HUES64 (cell line): ENCODE results near the gene SHROOM3.
A peak's percentile ranks its signal among the peaks of the same experiment; 100 is the strongest.

Experiments
- H3K27ac ChIP-seq: 2 replicates; pipeline ENCODE4 v1.7.0; 2013; ENCODE audit warnings: low read depth, low read length, inconsistent platforms
- H3K27me3 ChIP-seq: 2 replicates; pipeline ENCODE4 v1.6.1; 2013; ENCODE audit warnings: mild to moderate bottlenecking, low read length; ENCODE audit not compliant: insufficient read depth
- H3K36me3 ChIP-seq: 2 replicates; pipeline ENCODE4 v1.6.1; 2013; ENCODE audit warnings: mild to moderate bottlenecking, low read length; ENCODE audit not compliant: insufficient read depth
- H3K4me1 ChIP-seq: 2 replicates; pipeline ENCODE4 v1.6.1; 2013; ENCODE audit warnings: mild to moderate bottlenecking, low read length, moderate library complexity; ENCODE audit not compliant: insufficient read depth
- H3K4me3 ChIP-seq: 2 replicates; pipeline ENCODE4 v1.5.1; 2013; ENCODE audit warnings: mild to moderate bottlenecking, low read length, moderate library complexity
- H3K9ac ChIP-seq: 2 replicates; pipeline ENCODE4 v1.6.1; 2013; ENCODE audit warnings: mild to moderate bottlenecking, low read depth, low read length
- H3K9me3 ChIP-seq: 2 replicates; pipeline ENCODE4 v1.6.1; 2013; ENCODE audit warnings: low read depth, low read length; ENCODE audit not compliant: insufficient read depth
- WGBS: fragments of 150-250, 120-280 bp; methylation state at CpG from one replicate; pipeline ENCODE4 v1.1.7; 2013; ENCODE audit warnings: missing lambda C conversion rate; 5-methylcytosine and 5-hydroxymethylcytosine counted together

SHROOM3 gene

DNA sequence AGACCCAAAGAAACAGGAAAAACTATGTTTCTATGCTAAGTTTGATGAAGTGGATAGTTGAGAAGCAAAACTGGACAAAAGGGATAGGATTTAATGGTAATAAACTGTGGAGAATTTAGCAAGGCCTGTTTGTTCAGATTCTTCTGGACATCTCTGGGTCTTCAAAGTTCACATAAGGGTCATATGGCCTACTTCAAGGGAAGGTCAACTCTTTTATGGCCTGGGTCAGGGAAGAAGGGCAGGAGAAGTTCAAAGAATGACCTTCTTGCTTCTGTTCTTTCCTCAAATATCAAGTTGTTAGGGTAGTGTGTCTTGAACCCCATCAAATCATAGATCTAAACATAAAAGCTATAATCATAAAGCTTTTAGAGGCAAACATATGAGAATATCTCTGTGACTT is 360.2 kb downstream of the SHROOM3 start:
- H3K4me3 ChIP-seq: no peak overlapping the region
- H3K27ac ChIP-seq: no peak overlapping the region
- H3K4me1 ChIP-seq: no peaks in the 10 kb centered on the region
- H3K9me3 ChIP-seq: no peaks in the 10 kb centered on the region
- H3K9ac ChIP-seq: no peak overlapping the region
- H3K36me3 ChIP-seq: no peaks in the 10 kb centered on the region
- H3K27me3 ChIP-seq: no peaks in the 10 kb centered on the region

DNA sequence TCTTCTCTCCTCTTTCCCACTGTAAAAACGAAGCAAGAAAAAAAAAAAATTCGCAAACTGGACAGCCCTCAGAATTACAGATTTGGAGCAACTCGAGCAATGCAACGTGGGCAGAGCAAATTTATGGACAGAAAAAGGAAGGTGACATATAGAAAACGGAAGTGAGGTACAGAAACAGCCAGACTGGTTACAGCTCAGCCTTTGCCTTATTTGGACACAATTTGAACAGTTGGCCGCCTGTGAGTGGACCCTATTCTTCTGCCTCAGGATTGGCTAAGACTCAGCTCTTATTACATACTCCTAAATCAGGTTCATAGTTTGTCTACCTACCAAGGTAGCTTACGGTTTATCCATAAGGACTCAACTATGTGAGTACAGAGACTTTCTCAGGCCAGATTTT is 364.1 kb downstream of the SHROOM3 start:
- no peaks in the 10 kb centered on the region for H3K36me3 ChIP-seq
- H3K27ac ChIP-seq: no peak overlapping the region
- no peak overlapping the region for H3K9ac ChIP-seq
- H3K27me3 ChIP-seq: peaks cover 15% of the 10 kb centered on the region
- WGBS: 76% methylated on average over 7 of the region's 7 CpGs
- no peak overlapping the region for H3K4me3 ChIP-seq
- H3K9me3 ChIP-seq: no peaks in the 10 kb centered on the region
- peaks cover 21% of the 10 kb centered on the region for H3K4me1 ChIP-seq

DNA sequence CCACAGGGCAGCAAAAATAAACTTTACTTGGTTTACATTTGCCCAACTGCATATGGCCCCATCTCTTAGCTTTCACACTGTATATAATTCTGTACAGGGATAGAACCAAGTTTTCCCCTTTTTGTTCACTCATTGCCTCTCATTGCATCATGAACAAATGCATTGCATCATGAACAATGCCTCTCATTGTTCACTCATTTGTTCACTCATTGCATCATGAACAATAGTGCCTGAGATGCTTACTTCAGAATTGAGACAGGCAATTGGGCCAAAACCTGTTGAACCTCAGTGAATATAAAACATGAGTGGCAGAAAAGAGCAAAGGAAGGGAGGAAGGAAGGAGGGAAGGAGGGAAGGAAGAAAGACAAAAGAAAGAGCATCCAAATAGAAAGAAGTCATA is 364.7 kb downstream of the SHROOM3 start:
- H3K4me3 ChIP-seq: no peak overlapping the region
- no peaks in the 10 kb centered on the region for H3K9me3 ChIP-seq
- H3K9ac ChIP-seq: no peak overlapping the region
- H3K36me3 ChIP-seq: no peaks in the 10 kb centered on the region
- peaks cover 15% of the 10 kb centered on the region for H3K27me3 ChIP-seq
- H3K27ac ChIP-seq: no peak overlapping the region
- H3K4me1 ChIP-seq: peaks cover 21% of the 10 kb centered on the region

DNA sequence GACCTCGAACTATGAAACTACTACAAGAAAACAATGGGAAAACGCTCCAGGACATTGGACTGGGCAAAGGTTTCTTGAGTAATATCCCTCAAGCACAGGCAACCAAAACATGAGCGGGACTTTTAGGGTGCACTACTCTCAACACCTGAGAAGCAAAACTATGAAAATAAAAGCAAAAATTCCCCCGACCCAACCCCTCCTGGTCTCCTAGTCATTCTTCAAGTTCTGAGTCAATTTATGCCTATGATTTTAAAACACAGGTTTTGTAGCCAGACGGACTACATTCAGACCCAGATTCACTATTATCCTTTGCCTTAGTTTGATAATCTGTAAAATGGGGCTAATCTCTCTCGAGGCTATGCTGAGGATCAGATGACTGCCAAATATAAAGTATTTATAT is 365.9 kb downstream of the SHROOM3 start:
- H3K4me1 ChIP-seq: peaks cover 21% of the 10 kb centered on the region
- no peaks in the 10 kb centered on the region for H3K36me3 ChIP-seq
- H3K27me3 ChIP-seq: peaks cover 15% of the 10 kb centered on the region
- H3K9me3 ChIP-seq: no peaks in the 10 kb centered on the region
- no peak overlapping the region for H3K27ac ChIP-seq
- H3K9ac ChIP-seq: no peak overlapping the region
- 95% methylated on average over 6 of the region's 6 CpGs for WGBS
- H3K4me3 ChIP-seq: no peak overlapping the region

DNA sequence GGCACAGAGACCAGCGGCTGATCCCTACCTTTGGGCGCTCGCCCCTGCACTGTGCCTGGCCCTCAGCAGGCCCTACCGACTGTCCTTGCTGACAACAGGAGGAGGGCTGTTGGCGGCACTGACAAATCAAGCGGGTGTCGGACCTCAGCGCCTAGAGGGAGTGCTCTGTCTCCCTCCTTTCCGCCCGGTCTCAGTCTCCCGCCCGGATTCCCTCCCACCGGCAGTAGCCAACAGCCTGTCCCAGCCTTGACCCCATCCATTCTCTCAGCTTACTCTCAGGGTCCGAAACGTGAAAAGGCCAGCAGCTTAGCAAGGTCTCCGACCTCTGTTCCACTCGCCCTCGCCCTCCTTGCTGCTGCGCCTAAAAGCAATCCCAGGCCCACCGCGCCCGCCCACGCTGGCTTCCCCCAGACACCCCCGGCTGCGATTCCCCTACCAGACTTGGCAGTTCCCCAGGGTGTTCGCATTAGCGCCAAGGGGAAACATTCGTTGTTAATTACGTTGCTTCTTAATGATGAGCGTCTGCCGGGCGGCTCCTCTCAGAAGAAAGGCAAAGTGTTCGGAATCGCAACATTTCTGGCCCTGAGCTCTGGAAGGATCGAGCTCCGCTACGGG is 366.7 kb downstream of the SHROOM3 start:
- H3K4me1 ChIP-seq: peaks cover 21% of the 10 kb centered on the region
- H3K36me3 ChIP-seq: no peaks in the 10 kb centered on the region
- H3K4me3 ChIP-seq: peak overlapping the region; percentile 51
- H3K9ac ChIP-seq: peak overlapping the region; percentile 75
- H3K27me3 ChIP-seq: peaks cover 15% of the 10 kb centered on the region
- peaks cover 3% of the 10 kb centered on the region; the same call in 1 of the 2 replicates for H3K9me3 ChIP-seq
- 13% methylated on average over 37 of the region's 37 CpGs for WGBS
- H3K27ac ChIP-seq: peak overlapping the region; percentile 56; the same call in 1 of the 2 replicates

DNA sequence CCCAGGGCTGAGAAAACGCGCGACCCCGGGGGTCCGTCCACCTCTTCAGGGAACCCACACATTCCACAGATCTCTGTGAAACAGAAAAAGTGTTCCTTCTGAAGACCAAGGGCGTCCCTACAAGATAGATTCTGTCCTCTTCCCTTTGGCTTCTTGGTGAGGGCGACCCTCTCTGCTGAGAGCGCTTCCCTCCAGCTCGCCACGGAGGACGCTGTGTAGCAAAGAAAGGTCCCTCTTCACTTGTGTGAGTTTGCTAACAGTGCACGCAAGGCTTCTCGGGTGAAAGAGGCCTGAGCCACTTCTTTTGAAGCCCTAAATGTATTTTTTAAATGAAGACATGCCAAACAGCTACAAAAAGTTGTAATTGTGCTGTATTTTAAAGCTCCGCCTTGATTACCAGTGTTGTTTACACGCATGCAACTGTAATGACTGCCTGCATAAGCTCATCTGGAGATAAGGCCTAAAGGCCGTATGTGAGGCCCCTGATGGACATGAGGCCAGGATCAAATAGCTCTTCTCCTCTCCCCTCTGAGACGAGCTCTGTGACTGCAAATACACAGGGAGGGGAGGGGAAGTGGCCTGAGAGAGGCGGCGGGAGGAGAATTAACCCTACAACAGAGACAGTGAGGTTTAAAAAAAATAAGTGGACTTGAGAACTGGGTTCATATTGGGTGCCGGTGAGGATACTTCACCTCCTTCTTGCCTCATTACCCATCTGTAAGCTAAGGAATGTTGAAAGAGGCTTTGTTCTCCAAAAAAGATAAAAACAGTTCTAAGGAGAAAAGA is 367.4 kb downstream of the SHROOM3 start:
- Histone ChIP-seq H3K4me1 (peaks cover 21% of the 10 kb centered on the region), H3K27ac (peak overlapping the region; percentile 56), H3K27me3 (peaks cover 15% of the 10 kb centered on the region), H3K9me3 (peaks cover 9% of the 10 kb centered on the region), H3K36me3 (no peaks in the 10 kb centered on the region), H3K4me3 (peak overlapping the region; percentile 51), H3K9ac (peak overlapping the region; percentile 75)
- 17% methylated on average over 16 of the region's 20 CpGs for WGBS

DNA sequence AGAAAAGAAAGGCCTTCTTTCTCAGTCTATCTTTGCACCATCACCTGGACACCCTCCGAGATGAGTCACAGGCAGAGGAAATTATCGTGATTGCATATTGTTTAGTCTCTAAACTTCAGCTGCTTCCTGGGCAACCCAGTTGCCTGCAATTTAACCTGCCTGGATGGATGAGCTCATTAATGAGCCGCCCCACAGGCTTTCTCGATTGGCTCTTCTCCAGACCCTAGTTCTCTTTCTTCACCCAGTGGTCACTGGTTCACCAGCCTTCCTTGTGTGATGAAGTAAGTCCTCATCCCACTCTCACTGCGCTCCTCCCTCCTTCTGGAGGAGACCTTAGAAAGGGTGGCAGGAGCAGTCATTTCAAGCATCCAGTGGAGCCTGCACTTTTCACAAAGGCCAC is 368.5 kb downstream of the SHROOM3 start:
- Histone ChIP-seq H3K4me3 (no peak overlapping the region), H3K9ac (no peak overlapping the region), H3K4me1 (peaks cover 21% of the 10 kb centered on the region), H3K36me3 (no peaks in the 10 kb centered on the region), H3K9me3 (peaks cover 19% of the 10 kb centered on the region), H3K27me3 (peaks cover 15% of the 10 kb centered on the region), H3K27ac (no peak overlapping the region)
- 91% methylated on average over 5 of the region's 5 CpGs for WGBS

DNA sequence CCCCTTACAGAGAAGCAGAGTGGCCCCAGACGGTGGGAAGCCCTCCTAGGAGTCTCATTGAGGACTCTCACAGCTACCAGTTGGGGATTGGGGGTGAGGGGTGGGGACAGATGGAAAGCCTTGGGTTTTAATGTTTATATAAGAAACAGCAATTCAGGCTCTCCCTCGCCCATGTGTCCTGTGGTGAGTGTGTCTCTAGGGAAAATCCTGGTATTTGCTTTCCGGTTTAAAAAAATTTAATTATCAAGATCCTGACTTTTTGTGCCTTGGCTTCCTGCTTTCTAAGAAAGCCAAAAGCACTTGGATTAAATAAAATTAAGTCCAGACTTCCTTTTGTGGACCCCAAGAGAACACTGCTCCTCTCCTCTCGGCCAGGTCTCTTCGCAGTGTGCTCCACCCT is 369.1 kb downstream of the SHROOM3 start:
- Histone ChIP-seq H3K4me1 (peaks cover 21% of the 10 kb centered on the region), H3K9ac (no peak overlapping the region), H3K27ac (no peak overlapping the region), H3K27me3 (peaks cover 15% of the 10 kb centered on the region), H3K4me3 (no peak overlapping the region), H3K9me3 (peaks cover 20% of the 10 kb centered on the region), H3K36me3 (no peaks in the 10 kb centered on the region)
- 61% methylated on average over 5 of the region's 5 CpGs for WGBS

DNA sequence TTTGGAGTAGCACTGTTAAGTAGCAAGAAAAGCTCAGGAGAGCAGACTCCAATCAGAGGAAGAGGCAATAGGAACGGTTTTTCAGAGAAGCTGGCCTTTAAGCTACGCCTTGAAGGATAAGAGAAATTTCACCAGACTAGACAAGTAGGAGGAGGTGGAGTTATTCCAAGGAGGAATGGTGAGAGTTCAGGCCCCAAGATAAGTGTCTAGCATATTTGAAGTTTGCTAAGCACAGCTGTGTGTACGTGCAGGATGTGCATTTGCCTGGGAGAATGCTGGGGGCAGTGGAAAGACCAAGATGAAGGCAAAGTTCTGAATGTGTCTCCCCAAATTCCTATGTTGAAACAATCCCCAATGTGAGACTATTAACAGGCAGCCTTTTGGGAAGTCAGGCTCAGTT is 371.3 kb downstream of the SHROOM3 start:
- Histone ChIP-seq H3K4me3 (no peak overlapping the region), H3K27me3 (peaks cover 8% of the 10 kb centered on the region), H3K36me3 (no peaks in the 10 kb centered on the region), H3K9ac (no peak overlapping the region), H3K9me3 (peaks cover 20% of the 10 kb centered on the region), H3K27ac (no peak overlapping the region), H3K4me1 (peaks cover 21% of the 10 kb centered on the region)
- 91% methylated on average over 3 of the region's 3 CpGs for WGBS

DNA sequence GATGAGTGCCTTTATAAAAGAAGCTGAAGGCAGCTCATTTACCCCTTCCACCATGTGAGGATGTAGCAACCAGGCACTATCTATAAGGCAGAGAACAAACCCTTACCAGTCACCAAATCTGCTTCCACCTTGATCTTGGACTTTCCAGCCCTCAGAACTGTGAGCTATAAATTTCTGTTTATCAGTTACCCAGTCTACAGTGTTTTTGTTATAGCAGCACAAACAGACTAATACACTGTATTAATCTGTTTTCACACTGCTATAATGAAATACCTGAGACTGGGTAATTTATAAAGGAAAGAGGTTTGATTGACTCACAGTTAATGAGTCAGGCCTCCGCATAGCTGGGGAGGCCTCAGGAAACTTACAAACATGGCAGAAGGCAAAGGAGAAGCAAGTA is 371.7 kb downstream of the SHROOM3 start:
- no peak overlapping the region for H3K4me3 ChIP-seq
- no peaks in the 10 kb centered on the region for H3K36me3 ChIP-seq
- 94% methylated on average over 1 of the region's 1 CpG for WGBS
- H3K4me1 ChIP-seq: peaks cover 22% of the 10 kb centered on the region
- no peak overlapping the region for H3K9ac ChIP-seq
- no peak overlapping the region for H3K27ac ChIP-seq
- peaks cover 20% of the 10 kb centered on the region for H3K9me3 ChIP-seq
- peaks cover 4% of the 10 kb centered on the region; the same call in 1 of the 2 replicates for H3K27me3 ChIP-seq

DNA sequence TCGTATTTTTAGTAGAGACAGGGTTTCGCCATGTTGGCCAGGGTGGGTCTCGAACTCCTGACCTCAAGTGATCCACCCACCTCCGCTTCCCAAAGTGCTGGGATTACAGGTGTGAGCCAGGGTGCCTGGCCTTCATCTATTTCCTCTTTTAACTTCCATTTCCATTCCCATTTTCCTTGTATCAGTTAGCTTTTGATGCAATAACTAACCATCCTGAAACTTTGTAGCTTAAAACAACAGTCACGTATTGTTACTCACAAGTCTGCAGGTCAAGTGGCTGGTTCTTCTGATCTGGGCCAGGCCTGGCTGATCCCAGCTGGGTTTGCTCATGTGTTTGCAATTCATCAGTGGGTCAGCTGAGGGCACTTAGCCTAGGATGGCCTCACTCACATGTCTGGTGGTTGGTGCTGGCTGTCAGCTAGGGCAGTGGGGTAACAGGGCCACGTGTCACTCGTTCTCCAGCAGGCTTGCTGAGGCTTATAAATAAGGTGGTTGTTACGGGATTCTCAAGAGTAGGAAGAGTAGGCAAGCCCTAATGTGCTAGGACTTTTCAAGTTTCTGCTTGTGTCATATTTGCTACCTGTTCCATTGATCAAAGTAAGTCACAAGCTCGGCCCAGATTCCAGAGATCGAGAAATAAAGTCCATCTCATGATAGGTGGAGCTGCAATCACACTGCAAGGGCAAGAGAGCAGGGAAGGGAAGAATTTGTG is 374.7 kb downstream of the SHROOM3 start:
- WGBS: 92% methylated on average over 10 of the region's 10 CpGs
- Histone ChIP-seq H3K4me1 (peaks cover 7% of the 10 kb centered on the region), H3K9me3 (peaks cover 20% of the 10 kb centered on the region), H3K4me3 (no peak overlapping the region), H3K27ac (no peak overlapping the region), H3K9ac (no peak overlapping the region), H3K36me3 (no peaks in the 10 kb centered on the region), H3K27me3 (no peaks in the 10 kb centered on the region)
